DOHH2 (cell line): ENCODE measurements around the gene EXOC3.

ENCODE experiments used
- EZH2phosphoT487 ChIP-seq: fragments of 200-600 bp; sonication (generic); IDR thresholded peaks from 2 replicates; pipeline ENCODE4 v1.6.1; 2017; ENCODE audit warnings: borderline replicate concordance, mild to moderate bottlenecking, antibody characterized with exemption, low read length, moderate library complexity, mixed read lengths
- TF ChIP-seq, protein P1 (sequence below): fragments of 200-600 bp; sonication (generic); IDR thresholded peaks from one replicate; pipeline ENCODE4 v1.5.1; 2014; ENCODE audit warnings: antibody characterized with exemption, mild to moderate bottlenecking, low read depth, low read length; ENCODE audit not compliant: poor library complexity, severe bottlenecking

DNA sequence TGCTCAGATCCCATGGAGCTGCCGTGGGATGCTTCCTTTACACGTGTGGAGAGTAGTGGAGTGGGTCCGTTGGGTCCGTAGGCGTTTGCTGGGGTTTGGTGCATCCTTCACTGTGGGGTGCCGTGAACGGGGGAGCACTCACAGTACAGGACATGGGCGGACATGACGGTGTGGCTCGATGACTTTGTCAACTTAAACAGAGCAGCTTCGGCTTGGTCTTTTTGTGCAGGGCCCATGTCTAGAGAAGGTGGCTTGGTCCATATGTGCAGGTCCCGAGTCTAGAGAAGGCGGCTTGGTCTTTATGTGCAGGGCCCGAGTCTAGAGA, 26.4 kb upstream of the EXOC3 start:
- TF ChIP-seq, protein P1, sequence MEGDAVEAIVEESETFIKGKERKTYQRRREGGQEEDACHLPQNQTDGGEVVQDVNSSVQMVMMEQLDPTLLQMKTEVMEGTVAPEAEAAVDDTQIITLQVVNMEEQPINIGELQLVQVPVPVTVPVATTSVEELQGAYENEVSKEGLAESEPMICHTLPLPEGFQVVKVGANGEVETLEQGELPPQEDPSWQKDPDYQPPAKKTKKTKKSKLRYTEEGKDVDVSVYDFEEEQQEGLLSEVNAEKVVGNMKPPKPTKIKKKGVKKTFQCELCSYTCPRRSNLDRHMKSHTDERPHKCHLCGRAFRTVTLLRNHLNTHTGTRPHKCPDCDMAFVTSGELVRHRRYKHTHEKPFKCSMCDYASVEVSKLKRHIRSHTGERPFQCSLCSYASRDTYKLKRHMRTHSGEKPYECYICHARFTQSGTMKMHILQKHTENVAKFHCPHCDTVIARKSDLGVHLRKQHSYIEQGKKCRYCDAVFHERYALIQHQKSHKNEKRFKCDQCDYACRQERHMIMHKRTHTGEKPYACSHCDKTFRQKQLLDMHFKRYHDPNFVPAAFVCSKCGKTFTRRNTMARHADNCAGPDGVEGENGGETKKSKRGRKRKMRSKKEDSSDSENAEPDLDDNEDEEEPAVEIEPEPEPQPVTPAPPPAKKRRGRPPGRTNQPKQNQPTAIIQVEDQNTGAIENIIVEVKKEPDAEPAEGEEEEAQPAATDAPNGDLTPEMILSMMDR: no peak
- TF ChIP-seq EZH2phosphoT487: no peak
